A549 (cell line): ENCODE results near the gene ZFP62.

ENCODE experiments used
- CHD2 ChIP-seq: fragments of 150-350 bp; IDR thresholded peaks from 2 replicates; pipeline ENCODE4 v1.6.1; 2014; ENCODE audit warnings: low read length; ENCODE audit not compliant: partially characterized antibody
- CTCF ChIP-seq: fragments of >200 bp; sonication (Bioruptor Twin); formaldehyde crosslinking; IDR thresholded peaks from 3 replicates; pipeline ENCODE4 v1.5.1; 2016
- ESRRA ChIP-seq: fragments of 150-350 bp; IDR thresholded peaks from 2 replicates; pipeline ENCODE4 v1.6.1; 2014; ENCODE audit warnings: mild to moderate bottlenecking, low read length, borderline replicate concordance
- KDM1A ChIP-seq: fragments of 200-600 bp; sonication (generic); IDR thresholded peaks from 2 replicates; pipeline ENCODE4 v1.6.1; 2016; ENCODE audit warnings: low read depth, mild to moderate bottlenecking
- MAX ChIP-seq: IDR thresholded peaks from 2 replicates; pipeline ENCODE4 v1.6.1; 2012
- POLR2A ChIP-seq: IDR thresholded peaks from 2 replicates; pipeline ENCODE4 v1.6.1; 2012; ENCODE audit warnings: mild to moderate bottlenecking, low read length
- RCOR1 ChIP-seq: fragments of 150-350 bp; IDR thresholded peaks from 2 replicates; pipeline ENCODE4 v1.6.1; 2014; ENCODE audit warnings: antibody characterized with exemption, low read length, low read depth
- TF ChIP-seq, protein P1 (sequence below): IDR thresholded peaks from 2 replicates; pipeline ENCODE4 v1.6.1; 2012; ENCODE audit warnings: low read depth, borderline replicate concordance

DNA sequence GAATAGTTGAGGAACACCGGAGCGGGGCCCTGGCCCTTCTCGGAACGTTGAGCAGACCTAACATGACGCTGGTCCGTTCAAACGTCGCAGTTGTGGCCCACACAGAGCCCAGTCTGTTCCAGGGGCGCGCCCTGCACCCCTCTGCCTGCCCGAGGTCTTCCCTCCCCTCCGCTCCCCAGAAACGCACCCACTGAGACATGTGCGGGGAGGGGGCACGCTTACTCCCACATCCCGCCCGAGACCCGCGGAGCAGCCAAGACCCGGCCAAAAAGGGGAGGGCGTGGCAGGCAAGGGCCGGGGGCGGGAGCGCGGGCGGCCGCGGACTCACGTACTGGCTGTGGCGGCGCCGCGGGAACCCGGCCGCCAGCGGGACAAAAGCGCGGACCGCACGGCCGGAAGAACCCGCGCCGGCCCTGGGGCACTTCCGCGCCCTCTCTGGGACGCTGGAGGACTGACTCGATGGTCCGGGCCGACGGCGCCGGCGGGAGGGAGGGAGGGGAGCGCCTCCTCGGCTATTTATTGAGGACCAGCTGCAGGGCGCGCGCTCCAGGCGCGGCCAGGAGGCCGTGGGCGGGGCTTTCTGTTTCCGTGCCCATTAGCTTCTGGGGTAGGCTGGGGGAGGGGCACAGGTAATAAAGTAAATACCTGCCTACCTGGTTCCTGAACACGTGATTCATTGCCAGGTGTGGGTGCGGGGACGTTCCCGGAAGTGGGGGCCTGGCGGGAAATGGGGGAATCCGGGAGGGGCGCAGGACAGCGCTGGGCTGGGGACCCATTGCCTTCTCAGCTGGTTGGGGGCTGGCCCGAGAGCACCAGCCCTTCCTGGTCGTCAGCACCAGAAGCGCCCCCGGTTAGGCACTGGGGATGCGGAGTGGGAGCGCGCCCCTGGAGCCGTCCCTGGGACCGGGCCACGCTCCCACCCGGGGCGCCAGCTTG is at the start of gene ZFP62:
- TF ChIP-seq POLR2A: peak; percentile 21; the same call in 1 of the 2 replicates
- TF ChIP-seq, protein P1, sequence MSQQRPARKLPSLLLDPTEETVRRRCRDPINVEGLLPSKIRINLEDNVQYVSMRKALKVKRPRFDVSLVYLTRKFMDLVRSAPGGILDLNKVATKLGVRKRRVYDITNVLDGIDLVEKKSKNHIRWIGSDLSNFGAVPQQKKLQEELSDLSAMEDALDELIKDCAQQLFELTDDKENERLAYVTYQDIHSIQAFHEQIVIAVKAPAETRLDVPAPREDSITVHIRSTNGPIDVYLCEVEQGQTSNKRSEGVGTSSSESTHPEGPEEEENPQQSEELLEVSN: peak; percentile 69; the same call in 1 of the 2 replicates
- TF ChIP-seq ESRRA: no peak
- TF ChIP-seq CTCF: no peak; the same call in 2 of the 3 replicates
- TF ChIP-seq CHD2: no peak
- TF ChIP-seq MAX: peak; percentile 52
- no peak for TF ChIP-seq RCOR1
- no peak for TF ChIP-seq KDM1A
